22Rv1 (cell line): ENCODE results near the gene HIPK2.
"Not testable (repeated sequence)": the region's sequence is repeated elsewhere in the genome, so short reads cannot be mapped to it uniquely, and the experiment has no call there.

ENCODE experiments used
- ZFX ChIP-seq: fragments of 450-650 bp; IDR thresholded peaks from 2 replicates; pipeline ENCODE4 v1.6.1; 2017; ENCODE audit warnings: antibody characterized with exemption, borderline replicate concordance
- TF ChIP-seq, protein P1 (sequence below): fragments of 450-650 bp; IDR thresholded peaks from 2 replicates; pipeline ENCODE4 v1.5.1; 2017; ENCODE audit warnings: mild to moderate bottlenecking

DNA sequence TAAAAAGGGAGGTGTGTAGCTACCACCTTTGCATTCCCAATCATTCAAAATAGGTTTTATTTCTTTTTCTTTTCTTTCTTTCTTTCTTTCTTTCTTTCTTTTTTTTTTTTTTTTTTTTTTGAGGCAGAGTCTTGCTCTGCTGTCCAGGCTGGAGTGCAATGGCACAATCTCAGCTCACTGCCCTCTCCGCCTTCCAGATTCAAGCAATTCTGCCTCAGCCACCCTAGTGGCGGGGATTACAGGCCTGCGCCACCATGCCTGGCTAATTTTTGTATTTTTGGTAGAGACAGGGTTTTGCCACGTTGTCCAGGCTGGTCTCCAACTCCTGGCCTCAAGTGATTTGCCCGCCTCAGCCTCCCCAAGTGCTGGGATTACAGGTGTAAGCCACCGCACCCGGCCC, 107.1 kb downstream of the HIPK2 start:
- TF ChIP-seq, protein P1, sequence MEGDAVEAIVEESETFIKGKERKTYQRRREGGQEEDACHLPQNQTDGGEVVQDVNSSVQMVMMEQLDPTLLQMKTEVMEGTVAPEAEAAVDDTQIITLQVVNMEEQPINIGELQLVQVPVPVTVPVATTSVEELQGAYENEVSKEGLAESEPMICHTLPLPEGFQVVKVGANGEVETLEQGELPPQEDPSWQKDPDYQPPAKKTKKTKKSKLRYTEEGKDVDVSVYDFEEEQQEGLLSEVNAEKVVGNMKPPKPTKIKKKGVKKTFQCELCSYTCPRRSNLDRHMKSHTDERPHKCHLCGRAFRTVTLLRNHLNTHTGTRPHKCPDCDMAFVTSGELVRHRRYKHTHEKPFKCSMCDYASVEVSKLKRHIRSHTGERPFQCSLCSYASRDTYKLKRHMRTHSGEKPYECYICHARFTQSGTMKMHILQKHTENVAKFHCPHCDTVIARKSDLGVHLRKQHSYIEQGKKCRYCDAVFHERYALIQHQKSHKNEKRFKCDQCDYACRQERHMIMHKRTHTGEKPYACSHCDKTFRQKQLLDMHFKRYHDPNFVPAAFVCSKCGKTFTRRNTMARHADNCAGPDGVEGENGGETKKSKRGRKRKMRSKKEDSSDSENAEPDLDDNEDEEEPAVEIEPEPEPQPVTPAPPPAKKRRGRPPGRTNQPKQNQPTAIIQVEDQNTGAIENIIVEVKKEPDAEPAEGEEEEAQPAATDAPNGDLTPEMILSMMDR: not testable (repeated sequence)
- not testable (repeated sequence) for TF ChIP-seq ZFX
